KMS-11 (cell line): Measurements from ENCODE around the gene NLGN4Y.

Source experiments
- H2AFZ ChIP-seq: fragments of 200-600 bp; sonication (generic); 2 replicates; pipeline ENCODE4 v1.6.1; 2016; ENCODE audit warnings: antibody characterized with exemption, mixed run types, low read depth
- H3K27ac ChIP-seq: fragments of 200-600 bp; sonication (generic); 2 replicates; pipeline ENCODE4 v1.6.1; 2016; ENCODE audit warnings: mild to moderate bottlenecking, mixed run types
- H3K27me3 ChIP-seq: fragments of 200-600 bp; sonication (generic); 2 replicates; pipeline ENCODE4 v1.6.1; 2017; ENCODE audit warnings: mild to moderate bottlenecking, low read depth, mixed run types, moderate library complexity; ENCODE audit not compliant: insufficient read depth
- H3K36me3 ChIP-seq: fragments of 200-600 bp; sonication (generic); 2 replicates; pipeline ENCODE4 v1.6.1; 2017; ENCODE audit warnings: mild to moderate bottlenecking, mixed run types; ENCODE audit not compliant: insufficient read depth
- H3K4me1 ChIP-seq: fragments of 200-600 bp; sonication (generic); 2 replicates; pipeline ENCODE4 v1.6.1; 2016; ENCODE audit warnings: mild to moderate bottlenecking, low read depth, mixed run types; ENCODE audit not compliant: poor library complexity, severe bottlenecking
- H3K4me2 ChIP-seq: fragments of 200-600 bp; sonication (generic); 2 replicates; pipeline ENCODE4 v1.7.0; 2016; ENCODE audit warnings: mild to moderate bottlenecking, mixed run types
- H3K4me3 ChIP-seq: fragments of 200-600 bp; sonication (generic); IDR thresholded peaks from 2 replicates; pipeline ENCODE4 v1.6.1; 2017; ENCODE audit warnings: low read depth, low read length, mixed read lengths; ENCODE audit not compliant: insufficient read depth
- H3K79me2 ChIP-seq: fragments of 200-600 bp; sonication (generic); 2 replicates; pipeline ENCODE4 v1.6.1; 2016; ENCODE audit warnings: low read depth, mixed run types; ENCODE audit not compliant: insufficient read depth
- H3K9ac ChIP-seq: fragments of 200-600 bp; sonication (generic); 2 replicates; pipeline ENCODE4 v1.6.1; 2016; ENCODE audit warnings: mild to moderate bottlenecking, mixed run types
- H4K20me1 ChIP-seq: fragments of 200-600 bp; sonication (generic); 2 replicates; pipeline ENCODE4 v1.6.1; 2016; ENCODE audit warnings: mild to moderate bottlenecking, mixed run types; ENCODE audit not compliant: insufficient read depth
- TF ChIP-seq, protein P1 (sequence below): fragments of 200-600 bp; sonication (generic); conservative IDR thresholded peaks from 2 replicates; pipeline ENCODE4 v1.6.1; 2017; ENCODE audit warnings: low read depth, mild to moderate bottlenecking, antibody characterized with exemption, low read length, moderate library complexity, mixed read lengths

Gene NLGN4Y

DNA sequence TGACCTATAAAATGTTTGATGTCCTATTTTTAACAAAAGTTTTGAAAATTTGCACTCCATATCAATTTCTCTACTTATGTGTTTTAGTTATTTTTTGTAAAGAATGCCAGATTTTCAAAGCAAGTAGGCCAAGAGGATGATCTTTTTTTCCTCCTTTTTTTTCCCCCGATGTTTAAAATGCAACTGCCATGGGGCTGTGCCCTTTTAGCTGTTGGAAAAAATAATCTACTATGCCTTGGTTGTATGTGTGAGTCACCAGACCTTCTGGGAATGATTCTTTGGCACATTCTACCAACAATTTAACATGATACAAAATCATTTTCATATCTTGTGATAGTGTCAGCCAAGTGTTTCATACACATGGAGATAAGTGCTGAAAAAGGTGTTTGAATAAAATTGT lies 217.3 kb downstream of the NLGN4Y start:
- no peak overlapping the region for H3K4me2 ChIP-seq

GRCh38 chrY:14748329-14748728 lies 224.0 kb downstream of the NLGN4Y start:
- TF ChIP-seq, protein P1, sequence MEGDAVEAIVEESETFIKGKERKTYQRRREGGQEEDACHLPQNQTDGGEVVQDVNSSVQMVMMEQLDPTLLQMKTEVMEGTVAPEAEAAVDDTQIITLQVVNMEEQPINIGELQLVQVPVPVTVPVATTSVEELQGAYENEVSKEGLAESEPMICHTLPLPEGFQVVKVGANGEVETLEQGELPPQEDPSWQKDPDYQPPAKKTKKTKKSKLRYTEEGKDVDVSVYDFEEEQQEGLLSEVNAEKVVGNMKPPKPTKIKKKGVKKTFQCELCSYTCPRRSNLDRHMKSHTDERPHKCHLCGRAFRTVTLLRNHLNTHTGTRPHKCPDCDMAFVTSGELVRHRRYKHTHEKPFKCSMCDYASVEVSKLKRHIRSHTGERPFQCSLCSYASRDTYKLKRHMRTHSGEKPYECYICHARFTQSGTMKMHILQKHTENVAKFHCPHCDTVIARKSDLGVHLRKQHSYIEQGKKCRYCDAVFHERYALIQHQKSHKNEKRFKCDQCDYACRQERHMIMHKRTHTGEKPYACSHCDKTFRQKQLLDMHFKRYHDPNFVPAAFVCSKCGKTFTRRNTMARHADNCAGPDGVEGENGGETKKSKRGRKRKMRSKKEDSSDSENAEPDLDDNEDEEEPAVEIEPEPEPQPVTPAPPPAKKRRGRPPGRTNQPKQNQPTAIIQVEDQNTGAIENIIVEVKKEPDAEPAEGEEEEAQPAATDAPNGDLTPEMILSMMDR: no peak
- Histone ChIP-seq H3K79me2 (no peaks in the 10 kb centered on the region), H3K4me3 (no peak overlapping the region), H3K9ac (no peak overlapping the region), H2AFZ (no peak overlapping the region), H3K36me3 (no peaks in the 10 kb centered on the region), H3K27ac (no peak overlapping the region), H4K20me1 (no peaks in the 10 kb centered on the region), H3K4me2 (no peak overlapping the region), H3K27me3 (no peaks in the 10 kb centered on the region), H3K4me1 (no peaks in the 10 kb centered on the region)

More for the DNA sequence above, 217.3 kb downstream of the NLGN4Y start:
- Histone ChIP-seq H3K27me3 (no peaks in the 10 kb centered on the region), H4K20me1 (no peaks in the 10 kb centered on the region), H3K36me3 (no peaks in the 10 kb centered on the region), H3K4me3 (no peak overlapping the region), H3K9ac (no peak overlapping the region), H3K4me1 (no peaks in the 10 kb centered on the region), H2AFZ (no peak overlapping the region), H3K27ac (no peak overlapping the region), H3K79me2 (no peaks in the 10 kb centered on the region)
- TF ChIP-seq, protein P1: no peak

GRCh38 chrY:14755571-14755970 lies 231.2 kb downstream of the NLGN4Y start:
- no peak overlapping the region for H3K4me2 ChIP-seq
- H3K4me1 ChIP-seq: no peaks in the 10 kb centered on the region
- H4K20me1 ChIP-seq: no peaks in the 10 kb centered on the region
- TF ChIP-seq, protein P1: no peak
- H2AFZ ChIP-seq: no peak overlapping the region
- no peaks in the 10 kb centered on the region for H3K27me3 ChIP-seq
- H3K36me3 ChIP-seq: no peaks in the 10 kb centered on the region
- H3K79me2 ChIP-seq: no peaks in the 10 kb centered on the region
- H3K27ac ChIP-seq: no peak overlapping the region
- no peak overlapping the region for H3K9ac ChIP-seq
- H3K4me3 ChIP-seq: no peak overlapping the region

DNA sequence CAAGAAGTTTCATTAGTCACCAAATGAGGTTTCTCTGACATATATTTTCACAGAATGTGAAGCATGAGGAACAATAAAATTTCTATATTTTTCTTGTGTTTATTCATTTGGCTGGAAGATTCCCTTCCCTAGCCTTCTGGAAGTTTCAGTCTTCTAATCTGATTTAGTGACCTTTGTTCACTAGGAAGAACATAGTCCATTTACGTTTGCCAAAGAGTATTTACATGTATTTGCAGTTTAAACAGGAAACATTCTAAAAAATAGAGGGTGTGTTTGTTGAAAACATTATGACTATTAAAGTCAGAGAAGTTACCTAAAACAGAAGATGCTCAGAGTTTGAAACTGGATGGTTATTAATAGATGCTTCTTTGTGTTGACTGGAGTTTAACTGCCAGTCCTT lies 238.6 kb downstream of the NLGN4Y start:
- no peak overlapping the region for H3K27ac ChIP-seq

More for the DNA sequence above, 238.6 kb downstream of the NLGN4Y start:
- Histone ChIP-seq H4K20me1 (no peaks in the 10 kb centered on the region), H3K4me1 (no peaks in the 10 kb centered on the region), H3K9ac (no peak overlapping the region), H3K27me3 (no peaks in the 10 kb centered on the region), H3K36me3 (no peaks in the 10 kb centered on the region), H2AFZ (no peak overlapping the region), H3K4me3 (no peak overlapping the region), H3K79me2 (no peaks in the 10 kb centered on the region), H3K4me2 (no peak overlapping the region)
- TF ChIP-seq, protein P1: no peak
